DND-41 (cell line): ENCODE data around the gene TOMM20.

ENCODE experiments used
- ATAC-seq: fragments of 200-7000 bp; cut with Tn5 transposase; 3 replicates; pipeline ENCODE4 v1.9.1; 2021; ENCODE audit warnings: low read depth; ENCODE audit not compliant: insufficient read depth
- DNase-seq: peaks from one replicate; pipeline ENCODE4 v3.0.0-alpha.2; 2020
- H2AFZ ChIP-seq: 2 replicates; pipeline ENCODE4 v1.6.0; 2012; ENCODE audit warnings: low read depth, low read length
- H3K27ac ChIP-seq: 2 replicates; pipeline ENCODE4 v1.5.1; 2012; ENCODE audit warnings: low read length, inconsistent platforms
- H3K27me3 ChIP-seq: fragments of 200-600 bp; sonication (generic); 2 replicates; pipeline ENCODE4 v1.6.0; 2012; ENCODE audit warnings: low read length, mild to moderate bottlenecking, inconsistent platforms; ENCODE audit not compliant: insufficient read depth, poor library complexity
- H3K36me3 ChIP-seq: 2 replicates; pipeline ENCODE4 v1.5.1; 2012; ENCODE audit warnings: low read length, inconsistent platforms; ENCODE audit not compliant: insufficient read depth
- H3K4me1 ChIP-seq: 2 replicates; pipeline ENCODE4 v1.5.1; 2012; ENCODE audit warnings: mild to moderate bottlenecking, low read length; ENCODE audit not compliant: insufficient read depth
- H3K4me2 ChIP-seq: 2 replicates; pipeline ENCODE4 v1.6.0; 2012; ENCODE audit warnings: mild to moderate bottlenecking, moderate library complexity, low read length, inconsistent platforms; ENCODE audit not compliant: insufficient read depth
- H3K4me3 ChIP-seq, 2 experiments: fragments of 200-600 bp in 1 of 2; shearing (Covaris generic) in 1 of 2; 2 replicates each; pipeline ENCODE4 v1.5.1; 2012 to 2016; ENCODE audit warnings: inconsistent platforms in 2 of 2, low read length in 2 of 2, mild to moderate bottlenecking in 2 of 2, low read depth in 1 of 2, moderate library complexity in 1 of 2
- H3K79me2 ChIP-seq: 2 replicates; pipeline ENCODE4 v1.6.0; 2012; ENCODE audit warnings: low read length, inconsistent platforms; ENCODE audit not compliant: insufficient read depth
- H3K9ac ChIP-seq: 2 replicates; pipeline ENCODE4 v1.6.0; 2012; ENCODE audit warnings: low read depth, mild to moderate bottlenecking, inconsistent platforms, low read length, moderate library complexity
- H3K9me3 ChIP-seq: 2 replicates; pipeline ENCODE4 v1.5.1; 2012; ENCODE audit warnings: low read length, moderate library complexity, mild to moderate bottlenecking, inconsistent platforms; ENCODE audit not compliant: insufficient read depth, severe bottlenecking
- H4K20me1 ChIP-seq: 2 replicates; pipeline ENCODE4 v1.6.0; 2012; ENCODE audit warnings: low read length; ENCODE audit not compliant: insufficient read depth
- EZH2 ChIP-seq: IDR thresholded peaks from 3 replicates; pipeline ENCODE4 v1.6.1; 2012; ENCODE audit warnings: borderline replicate concordance, low read depth, mild to moderate bottlenecking, moderate library complexity, low read length, inconsistent platforms; ENCODE audit not compliant: severe bottlenecking
- TF ChIP-seq, protein P1 (sequence below): IDR thresholded peaks from 2 replicates; pipeline ENCODE4 v1.5.1; 2012; ENCODE audit warnings: borderline replicate concordance, low read length, moderate library complexity, mild to moderate bottlenecking; ENCODE audit not compliant: poor library complexity, severe bottlenecking; ENCODE audit errors: extremely low read depth

TOMM20 gene

DNA sequence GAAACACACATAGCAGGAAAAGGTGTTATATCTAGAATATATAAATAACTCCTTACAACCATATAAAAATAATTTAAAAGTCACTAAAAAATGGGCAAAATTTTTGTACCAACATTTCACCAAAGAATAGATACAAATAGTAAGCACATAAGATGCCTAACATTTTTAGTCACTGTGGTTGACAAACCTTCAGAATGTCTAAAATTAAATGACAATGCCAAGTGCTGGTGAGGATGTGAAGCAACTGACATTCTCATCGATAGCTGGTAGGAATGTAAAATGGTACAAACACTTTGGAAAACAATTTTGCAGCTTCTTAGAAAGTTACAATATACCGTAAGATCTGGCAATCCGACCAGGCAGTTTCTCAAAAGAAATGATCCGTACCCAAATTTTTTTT, 14.4 kb upstream of the TOMM20 start:
- TF ChIP-seq, protein P1, sequence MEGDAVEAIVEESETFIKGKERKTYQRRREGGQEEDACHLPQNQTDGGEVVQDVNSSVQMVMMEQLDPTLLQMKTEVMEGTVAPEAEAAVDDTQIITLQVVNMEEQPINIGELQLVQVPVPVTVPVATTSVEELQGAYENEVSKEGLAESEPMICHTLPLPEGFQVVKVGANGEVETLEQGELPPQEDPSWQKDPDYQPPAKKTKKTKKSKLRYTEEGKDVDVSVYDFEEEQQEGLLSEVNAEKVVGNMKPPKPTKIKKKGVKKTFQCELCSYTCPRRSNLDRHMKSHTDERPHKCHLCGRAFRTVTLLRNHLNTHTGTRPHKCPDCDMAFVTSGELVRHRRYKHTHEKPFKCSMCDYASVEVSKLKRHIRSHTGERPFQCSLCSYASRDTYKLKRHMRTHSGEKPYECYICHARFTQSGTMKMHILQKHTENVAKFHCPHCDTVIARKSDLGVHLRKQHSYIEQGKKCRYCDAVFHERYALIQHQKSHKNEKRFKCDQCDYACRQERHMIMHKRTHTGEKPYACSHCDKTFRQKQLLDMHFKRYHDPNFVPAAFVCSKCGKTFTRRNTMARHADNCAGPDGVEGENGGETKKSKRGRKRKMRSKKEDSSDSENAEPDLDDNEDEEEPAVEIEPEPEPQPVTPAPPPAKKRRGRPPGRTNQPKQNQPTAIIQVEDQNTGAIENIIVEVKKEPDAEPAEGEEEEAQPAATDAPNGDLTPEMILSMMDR: no peak
- no peak for TF ChIP-seq EZH2
- no peak overlapping the region for H2AFZ ChIP-seq
- no peaks in the 10 kb centered on the region for H3K27me3 ChIP-seq
- H3K9ac ChIP-seq: no peak overlapping the region
- ATAC-seq (no peak), DNase-seq (no peak)
- H3K4me3 ChIP-seq: no peak overlapping the region
- H4K20me1 ChIP-seq: peaks cover 14% of the 10 kb centered on the region; the same call in 1 of the 2 replicates
- H3K4me2 ChIP-seq: no peak overlapping the region
- H3K27ac ChIP-seq: no peak overlapping the region
- H3K4me1 ChIP-seq: no peaks in the 10 kb centered on the region
- H3K9me3 ChIP-seq: no peaks in the 10 kb centered on the region
- H3K79me2 ChIP-seq: peaks cover 47% of the 10 kb centered on the region; the same call in 1 of the 2 replicates
- H3K36me3 ChIP-seq: peaks cover 90% of the 10 kb centered on the region

GRCh38 chr1:235139315-235139714, 10.7 kb upstream of the TOMM20 start:
- no peak for DNase-seq
- no peaks in the 10 kb centered on the region for H3K27me3 ChIP-seq
- ATAC-seq: no peak
- no peak overlapping the region for H3K4me3 ChIP-seq
- H3K4me2 ChIP-seq: no peak overlapping the region
- H3K79me2 ChIP-seq: peaks cover 27% of the 10 kb centered on the region; the same call in 1 of the 2 replicates
- no peaks in the 10 kb centered on the region for H3K9me3 ChIP-seq
- no peak overlapping the region for H3K9ac ChIP-seq
- no peaks in the 10 kb centered on the region for H3K4me1 ChIP-seq
- no peak overlapping the region for H2AFZ ChIP-seq
- TF ChIP-seq EZH2: no peak
- TF ChIP-seq, protein P1: no peak
- H3K36me3 ChIP-seq: peaks cover 85% of the 10 kb centered on the region
- H3K27ac ChIP-seq: no peak overlapping the region
- H4K20me1 ChIP-seq: peaks cover 10% of the 10 kb centered on the region; the same call in 1 of the 2 replicates

DNA sequence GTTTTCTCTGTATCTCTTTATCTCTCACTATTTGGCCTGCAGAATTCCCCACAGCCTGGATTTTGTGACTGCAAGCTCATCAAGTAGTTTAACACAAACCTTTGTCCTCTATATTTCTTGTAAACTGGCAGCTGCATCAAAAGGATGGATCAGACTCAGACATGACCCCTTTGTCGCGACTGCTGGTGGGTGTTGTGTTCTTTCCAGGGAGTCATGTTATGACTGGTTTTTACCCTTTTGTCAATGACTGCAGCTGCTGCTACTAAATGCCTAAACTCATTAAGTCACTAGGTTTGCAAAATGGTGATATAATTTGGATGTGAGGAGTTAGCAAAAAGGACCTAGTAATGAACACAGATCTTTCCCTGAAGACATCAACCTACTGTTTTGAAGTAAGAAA, 10.2 kb upstream of the TOMM20 start:
- Histone ChIP-seq H3K79me2 (peaks cover 23% of the 10 kb centered on the region; the same call in 1 of the 2 replicates), H3K27ac (no peak overlapping the region), H4K20me1 (peaks cover 10% of the 10 kb centered on the region; the same call in 1 of the 2 replicates), H3K4me1 (no peaks in the 10 kb centered on the region), H3K9ac (no peak overlapping the region), H3K4me3 (no peak overlapping the region), H3K27me3 (no peaks in the 10 kb centered on the region), H3K36me3 (peaks cover 85% of the 10 kb centered on the region), H3K9me3 (no peaks in the 10 kb centered on the region), H3K4me2 (no peak overlapping the region), H2AFZ (no peak overlapping the region)
- DNase-seq (no peak), ATAC-seq (no peak)
- TF ChIP-seq, protein P1: no peak
- no peak for TF ChIP-seq EZH2

DNA sequence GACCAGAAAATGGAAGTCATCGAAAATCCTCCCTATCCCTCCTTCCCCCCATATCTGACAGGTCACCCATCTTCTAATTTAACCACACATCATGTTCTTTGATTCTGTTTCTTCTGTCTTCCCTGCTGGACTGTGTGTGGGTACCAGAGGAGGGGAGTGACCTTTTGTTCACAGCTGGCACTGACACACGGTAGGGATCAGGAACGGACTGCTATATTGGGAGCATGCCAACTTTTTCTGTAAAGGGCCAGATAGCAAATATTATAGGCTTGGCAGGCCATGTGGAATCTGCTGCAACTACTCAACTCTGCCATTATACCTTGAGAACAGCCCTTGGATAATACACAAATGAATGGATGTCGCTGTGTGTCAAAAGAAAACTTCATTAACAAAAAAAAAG, 7.5 kb upstream of the TOMM20 start:
- no peaks in the 10 kb centered on the region for H3K9me3 ChIP-seq
- H3K4me1 ChIP-seq: no peaks in the 10 kb centered on the region
- no peak overlapping the region for H3K4me2 ChIP-seq
- no peak overlapping the region for H3K9ac ChIP-seq
- DNase-seq (no peak), ATAC-seq (no peak)
- no peaks in the 10 kb centered on the region for H3K27me3 ChIP-seq
- H3K36me3 ChIP-seq: peaks cover 86% of the 10 kb centered on the region
- 0 out of 2 replicates have a peak, but pooled peaks cover 6% of the 10 kb centered on the region for H4K20me1 ChIP-seq
- TF ChIP-seq, protein P1: no peak
- no peak for TF ChIP-seq EZH2
- peaks cover 8% of the 10 kb centered on the region; the same call in 1 of the 2 replicates for H3K79me2 ChIP-seq
- no peak overlapping the region for H3K4me3 ChIP-seq
- H2AFZ ChIP-seq: no peak overlapping the region
- H3K27ac ChIP-seq: no peak overlapping the region
